HG03439 (cell line): ENCODE measurements around the gene HDLBP.

Experiments used
- ATAC-seq: cut with Tn5 transposase; IDR thresholded peaks from one replicate; pipeline ENCODE4 v1.9.1; 2021; ENCODE audit warnings: mild to moderate bottlenecking, moderate library complexity; ENCODE audit not compliant: unreplicated experiment

HDLBP gene

DNA sequence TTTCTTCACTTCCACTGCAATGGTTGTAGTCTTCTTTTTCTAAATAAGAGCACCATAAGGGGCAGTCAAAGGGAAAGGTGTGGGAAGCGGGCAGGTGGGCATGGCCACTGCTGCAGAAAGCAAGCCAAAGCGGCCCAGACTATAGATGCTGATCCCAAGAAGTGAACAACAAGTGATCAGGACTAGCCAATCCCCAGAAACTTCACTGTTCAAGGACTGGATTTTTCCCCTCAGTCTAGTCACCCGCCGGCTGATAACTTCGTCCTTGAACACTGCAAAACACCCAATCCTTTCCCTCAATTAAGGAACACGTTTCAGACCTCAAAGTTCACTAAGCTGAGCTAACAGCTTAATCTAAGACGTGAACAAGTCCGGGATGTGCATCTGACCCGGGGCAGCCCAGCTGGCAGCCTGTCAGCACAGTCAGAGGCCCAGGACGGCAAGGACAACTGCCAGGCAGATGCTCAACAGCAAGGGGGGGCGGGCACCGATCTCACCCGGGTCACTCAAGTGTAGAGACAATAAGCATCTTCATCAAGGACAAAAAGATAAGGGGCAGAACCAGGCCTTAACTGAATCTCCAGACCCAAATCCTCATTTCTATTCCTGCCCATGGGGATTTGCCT lies 59.8 kb downstream of the HDLBP start:
- no peak for ATAC-seq

DNA sequence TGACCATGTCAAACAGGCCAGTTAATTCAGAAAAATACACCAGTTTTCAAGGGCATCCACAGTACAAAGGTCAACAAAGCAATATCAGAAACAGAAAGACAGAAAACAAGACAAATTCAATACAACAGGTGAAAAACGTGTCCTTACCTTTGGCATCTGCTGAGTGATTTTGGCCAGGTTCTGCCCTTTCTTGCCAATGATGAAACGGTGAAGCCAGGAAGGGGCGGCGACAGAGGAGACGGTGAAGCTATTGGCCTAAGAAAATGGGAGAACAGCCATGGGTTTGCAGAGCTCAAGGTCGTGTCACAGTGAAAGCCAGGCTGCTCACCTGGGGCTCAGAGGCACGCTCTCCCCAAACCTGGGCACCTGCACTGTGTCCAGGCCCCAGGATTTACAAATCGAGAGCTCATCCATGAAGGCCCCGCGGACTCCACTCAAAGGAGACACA lies 60.5 kb downstream of the HDLBP start:
- no peak for ATAC-seq

DNA sequence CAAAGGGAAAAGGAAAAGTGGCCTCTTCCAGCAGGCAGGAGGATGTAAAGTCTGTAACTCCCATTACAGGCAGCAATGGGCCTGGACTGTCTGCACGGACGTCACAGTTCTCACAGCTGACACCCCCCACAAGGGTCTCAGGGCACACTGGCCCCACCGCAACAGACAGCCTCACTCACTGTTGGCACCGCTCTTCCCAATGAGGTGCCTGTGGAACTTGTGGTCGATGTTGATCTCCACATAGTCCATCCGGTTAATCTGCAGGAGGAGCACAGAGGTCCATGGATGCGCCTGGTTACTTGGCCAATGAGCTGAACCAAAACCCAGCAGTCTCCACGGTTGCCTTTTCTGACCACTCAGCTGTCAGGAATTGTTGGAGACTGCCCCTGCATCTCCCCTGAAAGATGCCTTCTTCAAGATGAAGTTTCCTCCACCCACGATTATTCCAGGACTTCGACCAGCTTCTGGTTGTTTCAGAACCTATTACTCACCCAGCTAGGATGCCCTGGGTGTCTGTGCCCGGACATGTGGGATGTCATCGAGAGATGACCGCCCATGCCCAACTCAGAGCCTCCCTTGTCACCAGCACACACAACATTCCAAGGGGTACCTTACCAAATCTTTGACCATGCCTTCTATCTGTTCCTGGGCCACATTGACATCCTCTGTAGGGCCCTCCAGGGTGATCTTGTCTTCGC lies 62.5 kb downstream of the HDLBP start:
- no peak for ATAC-seq

DNA sequence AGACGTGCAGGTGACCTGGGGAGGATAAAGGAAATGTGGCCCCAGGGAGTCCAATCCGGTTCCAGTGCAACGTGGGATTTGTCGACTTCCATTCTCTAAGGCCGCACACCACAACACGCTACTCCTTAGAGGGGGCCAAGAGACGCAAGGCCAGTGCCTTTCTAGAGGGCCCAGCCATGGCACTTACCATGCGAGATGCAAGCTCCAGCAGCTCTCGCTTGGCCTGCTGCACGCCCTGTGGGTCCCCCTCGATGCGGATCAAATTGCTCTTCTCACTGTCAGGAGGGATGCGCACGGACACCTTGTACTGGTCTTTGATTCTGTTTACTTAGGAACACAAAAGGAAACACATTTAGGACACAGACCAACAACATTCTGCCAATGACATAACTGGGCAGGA lies 65.8 kb downstream of the HDLBP start:
- ATAC-seq, result no peak

DNA sequence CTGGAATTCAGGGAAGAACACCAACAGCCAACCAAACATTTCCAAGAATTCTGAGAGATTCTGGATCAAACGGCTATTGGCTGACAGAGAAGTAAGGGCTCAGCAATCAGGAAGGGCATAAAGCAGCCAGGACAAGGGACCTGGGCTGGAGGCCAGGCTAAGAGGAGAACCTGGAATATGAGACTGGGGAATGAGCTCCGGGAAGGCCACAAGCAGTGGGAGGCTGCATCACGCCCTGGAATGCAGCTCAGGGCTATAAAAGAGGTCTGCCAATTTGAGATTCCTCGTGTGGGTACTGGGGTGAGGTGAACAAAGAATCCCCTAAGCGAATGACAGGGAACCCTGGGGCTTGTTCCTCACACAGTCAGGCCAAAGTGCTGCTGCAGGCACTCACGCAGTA lies 66.6 kb downstream of the HDLBP start:
- no peak for ATAC-seq

DNA sequence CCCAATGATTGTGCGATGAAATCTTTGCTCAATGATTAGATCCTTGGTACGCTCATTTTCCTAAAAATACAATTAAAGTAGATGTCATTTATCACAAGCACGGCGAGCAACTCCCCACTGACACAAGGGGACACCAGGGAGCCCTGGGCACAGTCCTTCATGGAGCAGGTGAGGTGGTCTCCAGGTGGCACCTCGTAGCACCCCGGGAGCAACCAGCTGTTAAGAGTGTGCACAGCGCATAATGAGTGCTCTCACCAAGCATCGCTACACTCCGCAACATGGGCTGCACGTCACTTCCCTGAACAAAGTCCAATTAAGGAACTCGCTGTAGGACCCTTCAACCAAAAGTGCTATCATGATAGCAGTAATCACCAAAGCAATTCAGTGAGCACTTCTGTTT lies 67.2 kb downstream of the HDLBP start:
- no peak for ATAC-seq

DNA sequence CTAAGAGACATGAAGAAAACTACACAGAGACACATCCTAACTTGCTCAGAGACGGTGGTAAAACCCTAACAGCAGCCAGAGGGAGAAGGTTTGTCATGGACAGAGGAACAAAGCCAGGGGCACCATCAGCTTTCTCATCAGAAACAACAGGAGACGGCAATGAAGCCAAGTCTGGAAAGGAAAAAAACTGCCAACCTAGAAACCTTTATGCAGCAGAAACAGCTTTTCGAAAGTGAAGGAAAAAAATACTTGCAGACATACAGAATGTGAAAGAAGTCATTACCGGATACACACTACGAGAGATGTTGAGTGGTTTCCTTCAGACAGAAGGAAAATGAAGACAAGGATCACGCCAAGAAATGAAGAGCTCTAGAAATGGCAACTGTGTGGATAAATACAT lies 71.1 kb downstream of the HDLBP start:
- ATAC-seq, result no peak

DNA sequence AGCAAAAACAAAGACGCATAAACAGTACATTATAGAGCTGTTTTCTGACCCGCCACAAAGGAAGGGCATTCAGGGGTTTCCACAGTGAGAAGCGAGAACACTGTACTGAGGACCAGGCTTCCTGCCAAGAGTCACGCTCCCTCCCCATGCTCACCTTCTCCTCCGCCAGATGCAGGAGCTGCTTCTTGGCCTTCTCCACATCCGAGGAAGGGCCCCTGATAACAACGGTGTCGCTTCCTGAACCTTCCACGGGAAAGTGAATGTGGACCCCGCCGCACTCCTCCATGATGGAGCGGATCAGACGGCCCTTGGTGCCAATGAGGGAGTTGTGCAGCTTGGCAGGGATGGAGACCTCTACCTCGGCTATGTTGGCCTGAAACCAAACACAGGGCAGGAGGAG lies 73.2 kb downstream of the HDLBP start:
- no peak for ATAC-seq

DNA sequence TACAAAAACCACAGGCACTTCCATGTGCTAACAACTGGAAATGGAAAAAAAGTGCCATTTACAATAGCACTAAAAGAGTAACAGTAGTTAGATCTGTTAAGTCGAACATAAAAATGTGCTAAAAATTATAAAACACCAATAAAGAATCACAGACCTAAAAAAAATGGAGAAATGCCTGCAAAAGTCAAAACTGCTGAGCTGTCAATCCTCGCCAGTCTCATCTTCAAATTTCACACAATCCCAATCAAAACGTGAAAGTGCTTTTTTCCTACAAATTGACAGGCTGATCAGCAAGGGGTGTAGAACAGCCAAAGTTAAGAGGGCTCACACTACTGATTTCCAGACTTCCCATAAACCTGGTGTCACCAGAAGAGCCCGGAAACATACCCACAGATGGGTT lies 73.8 kb downstream of the HDLBP start:
- ATAC-seq, result no peak

DNA sequence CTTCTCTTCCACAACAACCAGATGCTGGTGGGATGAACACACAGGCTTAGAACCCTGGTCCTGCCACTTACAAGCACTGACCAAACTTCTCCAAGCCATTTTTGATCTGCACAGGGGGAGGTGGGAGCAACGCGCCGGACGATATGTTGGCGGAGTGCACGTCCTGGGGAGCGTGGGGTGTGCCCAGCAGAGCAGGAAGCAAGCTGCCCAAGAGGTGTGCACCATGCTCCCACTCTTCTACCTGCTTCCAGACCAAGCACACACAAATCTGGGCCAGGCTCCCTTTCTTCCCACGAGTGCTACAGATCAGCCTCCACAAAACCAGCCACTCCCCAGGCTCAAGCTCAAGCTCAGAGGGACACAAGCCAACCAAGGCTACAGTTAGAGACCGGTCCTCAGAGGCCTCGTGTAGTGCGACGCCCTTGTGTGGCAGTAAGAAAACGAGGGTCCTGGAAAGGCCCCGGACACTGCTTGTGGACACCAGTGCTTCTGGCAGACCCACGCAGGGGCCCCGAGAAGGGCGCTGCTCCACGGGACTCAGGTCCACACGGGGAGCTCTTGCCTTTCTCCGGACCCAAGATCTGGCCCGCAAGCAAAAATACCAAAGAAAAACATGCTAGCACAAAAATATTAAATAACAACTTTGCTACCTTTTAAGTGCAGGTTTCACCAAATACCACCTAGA lies 75.0 kb downstream of the HDLBP start:
- no peak for ATAC-seq

DNA sequence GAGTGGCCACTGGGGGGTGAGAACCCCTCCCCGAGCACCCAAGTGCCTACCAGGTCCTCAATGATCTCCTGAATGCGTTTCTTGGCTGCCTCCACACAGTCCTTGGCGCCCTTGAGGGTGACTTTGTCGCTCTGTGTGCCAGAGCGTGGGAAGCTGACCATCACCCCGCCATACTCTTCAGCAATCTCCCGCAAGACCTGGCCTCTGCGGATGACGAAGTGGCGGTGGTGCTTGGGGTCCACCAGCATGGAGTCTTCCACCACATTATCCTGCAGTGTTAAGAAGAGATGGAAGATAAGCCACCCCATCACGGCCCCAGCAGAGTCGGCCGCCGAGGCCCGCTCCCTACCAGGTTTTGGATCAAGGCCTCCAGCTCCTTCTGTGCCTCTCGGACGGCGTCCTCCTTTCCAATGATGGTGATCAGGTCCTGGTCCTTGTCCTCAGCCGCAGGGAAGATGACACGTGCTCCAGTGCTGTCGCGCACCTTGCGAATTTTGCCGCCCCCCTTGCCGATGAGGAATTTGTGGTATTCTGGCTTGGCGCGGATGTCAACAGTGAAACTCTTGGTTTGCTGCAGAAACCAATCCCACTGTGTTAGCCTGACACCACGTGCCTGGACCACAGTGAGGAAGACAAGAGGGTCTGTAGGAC lies 75.8 kb downstream of the HDLBP start:
- ATAC-seq, result no peak

DNA sequence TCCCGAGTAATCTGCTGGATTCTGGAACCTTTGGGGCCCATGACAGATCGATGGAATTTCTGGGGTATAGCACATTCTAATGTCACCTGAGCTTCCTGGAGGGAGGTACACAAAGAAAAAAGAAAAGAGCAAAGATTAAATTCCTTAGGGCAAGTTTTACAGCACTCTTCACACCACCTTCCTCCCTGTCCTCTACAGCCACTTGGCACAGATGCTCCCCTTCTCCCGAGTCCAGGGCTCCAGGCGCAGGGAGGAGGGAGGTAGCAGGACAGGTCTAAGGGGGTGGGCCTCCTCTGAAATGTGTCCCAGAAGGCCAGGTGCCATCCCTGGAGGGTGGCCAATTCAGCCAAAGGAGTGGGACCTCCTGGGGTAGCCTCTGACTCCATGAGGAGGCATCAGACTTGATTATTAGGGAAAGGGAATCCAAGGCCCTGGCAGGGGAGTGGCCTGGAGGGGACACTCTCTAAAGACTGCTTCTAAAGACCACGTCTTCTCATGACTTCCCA lies 76.7 kb downstream of the HDLBP start:
- no peak for ATAC-seq

DNA sequence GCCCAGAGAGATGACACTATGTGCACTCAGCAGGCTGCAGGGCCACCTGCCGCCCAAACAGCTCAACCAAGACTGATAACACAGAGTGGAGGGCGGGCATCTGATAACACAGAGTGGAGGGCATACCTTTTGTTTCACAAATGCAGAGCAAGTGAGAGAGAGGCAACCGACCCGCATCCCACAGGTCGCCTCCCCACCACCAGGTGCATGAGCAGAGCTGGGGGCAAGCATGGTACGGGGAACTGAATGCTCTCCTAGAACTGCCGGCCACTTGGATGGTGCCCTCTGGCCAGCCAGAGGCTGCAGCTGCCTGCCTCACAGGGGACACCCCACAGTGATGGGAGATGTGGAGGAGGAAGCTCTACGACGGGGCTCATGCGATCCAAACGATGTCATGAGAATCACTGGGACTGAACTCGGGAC lies 77.5 kb downstream of the HDLBP start:
- ATAC-seq, result no peak

DNA sequence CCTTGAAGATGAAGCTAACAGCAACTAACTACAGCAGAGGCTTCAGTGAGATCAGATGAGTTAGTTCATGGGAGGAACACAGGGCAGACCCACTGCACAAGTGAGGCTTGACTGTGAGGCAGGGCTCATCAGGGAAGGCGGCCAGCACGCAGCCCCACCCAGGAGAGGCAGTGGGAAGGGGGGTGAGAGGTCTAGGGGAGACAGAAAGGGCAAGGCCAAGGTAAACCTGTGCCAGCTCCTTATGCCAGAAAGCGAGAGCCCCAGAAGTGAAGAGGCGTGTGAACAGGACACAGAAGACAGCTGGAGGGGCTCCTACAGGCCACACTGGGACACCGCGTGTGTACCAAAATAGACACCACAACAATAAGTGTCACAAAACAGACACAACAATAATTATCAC lies 78.4 kb downstream of the HDLBP start:
- no peak for ATAC-seq

DNA sequence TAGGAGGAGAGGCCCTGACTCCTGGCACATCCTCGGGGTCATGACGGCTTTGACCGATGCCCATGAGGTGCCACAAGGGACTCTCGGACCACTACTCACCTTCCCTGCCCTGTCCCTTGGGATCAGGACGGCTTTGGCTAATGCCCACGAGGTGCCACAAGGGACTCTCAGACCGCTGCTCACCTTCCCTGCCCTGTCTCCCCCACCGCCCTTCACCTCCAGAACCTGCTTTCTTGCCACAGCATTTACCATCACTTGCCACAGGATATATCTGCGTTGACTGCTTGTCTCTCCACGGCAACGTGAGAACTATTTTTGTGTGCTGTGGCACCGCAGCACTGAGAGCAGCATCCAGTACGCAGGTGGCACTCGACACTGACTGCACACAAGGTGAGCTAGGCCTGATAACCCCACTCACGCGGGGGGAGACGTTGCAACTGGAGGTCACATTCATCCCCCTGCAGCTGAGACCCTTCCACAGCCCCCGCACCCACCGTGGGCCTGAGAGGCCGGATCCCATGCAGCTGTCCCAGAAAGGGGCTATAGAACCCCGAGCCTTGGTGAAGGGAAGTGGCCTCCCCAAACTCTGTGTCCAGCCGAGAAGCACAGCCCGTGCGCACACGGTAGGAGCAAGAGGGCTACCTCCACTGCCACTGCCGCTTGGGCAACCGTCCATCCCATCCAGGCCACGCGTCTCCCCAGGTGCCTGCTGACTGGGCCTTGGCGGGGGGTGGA lies 79.4 kb downstream of the HDLBP start:
- no peak for ATAC-seq

DNA sequence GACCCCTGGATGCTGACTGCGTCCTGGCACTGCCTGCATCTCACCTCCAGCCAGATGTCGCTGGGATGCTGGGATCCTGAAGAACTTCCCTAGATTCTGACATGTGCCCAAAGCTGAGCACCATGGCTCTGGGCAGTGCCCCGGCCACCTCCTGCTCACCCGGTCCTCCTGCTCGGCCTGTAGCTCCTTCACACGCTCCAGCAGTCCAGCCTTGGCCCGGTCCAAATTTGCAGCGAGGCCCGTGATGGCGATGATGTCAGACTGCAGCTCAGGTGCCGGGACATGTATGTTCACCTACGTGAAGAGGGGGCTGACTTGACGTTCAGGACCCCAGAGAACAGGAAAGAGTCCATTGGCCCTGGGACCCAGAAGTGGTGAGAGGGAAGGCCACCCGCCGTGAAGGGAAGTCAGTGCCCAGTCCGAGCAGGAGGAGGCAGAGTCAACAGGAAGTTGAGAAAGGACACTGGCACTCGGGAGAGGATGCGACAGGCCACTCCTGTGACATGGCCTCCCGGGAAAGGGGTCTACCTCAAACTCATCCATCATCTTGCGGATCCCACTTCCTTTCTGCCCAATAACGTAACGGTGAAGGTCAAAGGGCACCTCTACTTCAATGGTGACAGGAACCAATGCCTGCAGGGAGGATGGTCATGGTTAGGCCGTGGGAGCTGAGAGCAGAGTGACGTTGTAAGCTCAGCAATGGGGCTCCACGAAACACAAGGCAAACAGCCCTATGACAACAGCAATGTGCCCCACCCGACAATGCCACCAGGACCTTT lies 80.3 kb downstream of the HDLBP start:
- ATAC-seq, result no peak

DNA sequence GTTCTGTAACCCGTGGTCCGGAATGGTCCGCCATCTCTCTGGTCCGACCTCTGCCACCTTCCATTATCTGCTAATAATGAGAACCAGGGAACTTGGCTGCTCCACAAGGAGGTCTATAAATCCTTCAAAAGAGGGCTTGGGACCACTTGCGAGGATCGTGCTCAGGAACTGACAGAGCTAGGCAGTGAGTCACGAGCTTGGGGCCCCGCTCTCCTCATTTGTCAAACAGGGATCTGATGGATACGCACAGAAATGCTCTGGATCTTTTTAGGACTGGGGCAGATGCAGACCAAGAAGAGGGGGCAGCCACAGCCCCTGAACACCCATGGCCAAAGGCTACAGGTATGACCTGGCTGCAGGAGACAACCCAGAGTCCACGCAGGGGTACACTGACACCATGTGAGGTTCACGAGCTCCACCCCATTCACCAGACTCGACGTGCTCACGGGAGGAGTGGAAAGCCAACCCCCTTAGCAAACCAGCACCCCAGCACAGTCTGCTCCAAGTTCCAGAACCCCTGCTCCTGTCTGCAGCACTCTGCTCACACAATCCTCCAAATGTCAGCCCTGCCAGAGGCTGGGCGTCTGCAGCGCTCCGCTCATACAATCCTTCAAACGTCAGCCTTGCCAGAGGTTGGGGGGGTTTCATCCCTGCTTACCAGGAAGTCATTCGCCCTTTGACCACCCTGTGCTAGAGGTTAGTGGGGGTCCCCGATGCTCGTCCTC lies 81.2 kb downstream of the HDLBP start:
- ATAC-seq, result no peak

DNA sequence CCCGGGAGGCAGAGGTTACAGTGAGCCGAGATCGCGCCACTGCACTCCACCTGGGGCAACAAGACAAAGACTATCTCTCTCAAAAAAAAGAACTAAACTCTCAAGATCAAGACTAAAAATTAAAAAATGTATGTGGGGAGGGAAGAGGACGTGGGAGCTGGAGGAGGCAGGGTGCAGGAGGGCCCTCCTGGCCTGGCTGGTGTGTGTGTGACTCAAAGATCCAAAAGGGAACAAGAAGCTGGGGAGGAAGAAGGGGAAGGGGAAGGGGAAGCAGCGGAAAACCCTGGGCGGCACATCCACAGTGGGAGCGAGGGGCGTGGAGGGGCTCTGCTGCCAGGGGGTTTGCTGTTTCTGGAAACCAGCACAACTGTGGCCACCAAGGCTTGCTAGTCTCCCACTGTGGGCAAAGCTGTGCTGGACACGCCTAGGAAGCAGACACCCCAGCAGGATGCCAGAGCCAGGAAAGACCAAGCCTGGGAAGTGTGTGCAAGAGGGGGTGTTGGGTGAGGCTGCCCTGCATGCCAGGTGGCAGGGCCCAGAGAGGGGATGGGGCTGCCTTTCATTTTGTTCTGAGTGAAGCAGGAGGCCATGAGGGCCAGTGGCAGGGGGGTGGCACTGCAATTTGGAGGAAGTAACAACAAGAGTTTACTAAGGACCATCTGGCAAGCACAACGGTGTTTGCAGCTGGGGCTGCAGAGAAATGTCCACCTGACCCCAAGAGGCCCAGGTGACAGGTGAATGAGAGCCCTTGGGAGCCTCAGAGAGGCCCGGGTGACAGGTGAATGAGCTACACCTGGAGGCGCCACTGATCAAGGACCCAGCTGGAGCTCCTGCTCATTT lies 82.5 kb downstream of the HDLBP start:
- no peak for ATAC-seq

DNA sequence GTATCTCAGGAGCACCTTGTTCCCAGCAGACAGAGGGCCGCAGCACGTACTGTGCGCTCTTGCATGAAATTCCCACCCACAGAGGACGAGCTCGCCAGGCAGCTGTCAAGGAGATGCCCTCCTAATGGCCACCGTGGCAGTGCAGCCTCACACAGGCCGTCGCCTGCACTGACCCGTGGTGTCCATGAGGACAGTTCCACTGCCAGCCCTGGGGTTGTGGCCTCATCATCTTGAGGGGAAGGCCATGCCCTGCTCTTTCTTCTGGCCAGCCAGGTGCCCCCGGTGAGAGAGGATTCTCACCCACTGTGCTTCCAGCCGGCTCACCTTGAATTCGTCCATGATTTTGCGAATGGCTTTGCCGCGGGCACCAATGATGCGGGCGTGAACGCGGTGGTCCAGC lies 85.0 kb downstream of the HDLBP start:
- ATAC-seq, result no peak
